ENCODE measurements around the gene NEUROD2.

DNA sequence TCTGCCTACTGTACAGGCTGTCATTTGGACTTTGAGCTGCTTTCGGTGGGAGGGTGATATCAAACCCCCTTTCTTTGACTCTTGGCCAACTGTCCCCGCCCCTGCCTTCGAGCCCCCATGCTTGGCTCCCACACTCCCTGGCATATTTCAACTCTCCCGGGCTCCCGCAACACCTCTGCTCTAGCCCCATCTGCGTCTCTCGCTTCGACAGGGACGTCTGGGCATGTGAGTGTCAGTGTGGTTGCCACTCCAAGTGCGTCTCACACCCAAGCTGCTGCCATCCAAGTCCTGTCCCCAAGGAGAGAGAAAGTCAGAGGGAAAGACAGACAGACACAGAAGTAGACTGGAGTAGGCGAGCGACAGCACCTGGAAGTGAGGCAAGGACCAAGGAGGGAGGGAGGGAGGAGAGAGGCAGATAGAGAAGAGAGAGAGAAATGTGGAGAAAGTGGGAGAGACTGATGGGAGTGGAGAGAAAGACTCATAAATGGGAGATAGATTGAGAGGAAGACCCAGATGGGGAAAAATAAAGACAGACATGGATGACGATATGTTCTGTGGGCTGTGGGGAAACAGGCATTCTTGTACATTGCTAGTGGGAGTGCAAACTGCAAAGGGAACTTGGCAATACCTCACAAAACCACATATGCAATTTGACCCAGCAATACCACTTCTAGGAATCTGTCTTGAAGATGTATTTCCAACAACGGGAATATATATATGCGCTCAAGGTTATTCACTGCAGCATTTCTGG lies 41.1 kb upstream of the NEUROD2 start:
- TF ChIP-seq POLR2A (IDR thresholded peaks at IDR 0.05), result no peak
- TF ChIP-seq, protein P1, sequence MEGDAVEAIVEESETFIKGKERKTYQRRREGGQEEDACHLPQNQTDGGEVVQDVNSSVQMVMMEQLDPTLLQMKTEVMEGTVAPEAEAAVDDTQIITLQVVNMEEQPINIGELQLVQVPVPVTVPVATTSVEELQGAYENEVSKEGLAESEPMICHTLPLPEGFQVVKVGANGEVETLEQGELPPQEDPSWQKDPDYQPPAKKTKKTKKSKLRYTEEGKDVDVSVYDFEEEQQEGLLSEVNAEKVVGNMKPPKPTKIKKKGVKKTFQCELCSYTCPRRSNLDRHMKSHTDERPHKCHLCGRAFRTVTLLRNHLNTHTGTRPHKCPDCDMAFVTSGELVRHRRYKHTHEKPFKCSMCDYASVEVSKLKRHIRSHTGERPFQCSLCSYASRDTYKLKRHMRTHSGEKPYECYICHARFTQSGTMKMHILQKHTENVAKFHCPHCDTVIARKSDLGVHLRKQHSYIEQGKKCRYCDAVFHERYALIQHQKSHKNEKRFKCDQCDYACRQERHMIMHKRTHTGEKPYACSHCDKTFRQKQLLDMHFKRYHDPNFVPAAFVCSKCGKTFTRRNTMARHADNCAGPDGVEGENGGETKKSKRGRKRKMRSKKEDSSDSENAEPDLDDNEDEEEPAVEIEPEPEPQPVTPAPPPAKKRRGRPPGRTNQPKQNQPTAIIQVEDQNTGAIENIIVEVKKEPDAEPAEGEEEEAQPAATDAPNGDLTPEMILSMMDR (IDR thresholded peaks at IDR 0.05), result no peak

All from body of pancreas (tissue), 4 donors.